HG02678 (cell line): Measurements from ENCODE around the gene MYL6B.
"Not testable (repeated sequence)": the region's sequence is repeated elsewhere in the genome, so short reads cannot be mapped to it uniquely, and the experiment has no call there.

Source experiments
- ATAC-seq: cut with Tn5 transposase; IDR thresholded peaks from one replicate; pipeline ENCODE4 v1.9.1; 2021; ENCODE audit warnings: mild to moderate bottlenecking, moderate library complexity; ENCODE audit not compliant: unreplicated experiment

Gene MYL6B

GRCh38 chr12:56152132-56152755 lies at the start of gene MYL6B:
MYL6B (plus strand) TSS chr12:56152587; CDS start chr12:56153919, 1,332 bp downstream.
- peak; percentile 89 for ATAC-seq

- ATAC-seq: no peak
Observed at GRCh38 chr12:56102683-56103065, 49.7 kb upstream of the MYL6B start.

DNA sequence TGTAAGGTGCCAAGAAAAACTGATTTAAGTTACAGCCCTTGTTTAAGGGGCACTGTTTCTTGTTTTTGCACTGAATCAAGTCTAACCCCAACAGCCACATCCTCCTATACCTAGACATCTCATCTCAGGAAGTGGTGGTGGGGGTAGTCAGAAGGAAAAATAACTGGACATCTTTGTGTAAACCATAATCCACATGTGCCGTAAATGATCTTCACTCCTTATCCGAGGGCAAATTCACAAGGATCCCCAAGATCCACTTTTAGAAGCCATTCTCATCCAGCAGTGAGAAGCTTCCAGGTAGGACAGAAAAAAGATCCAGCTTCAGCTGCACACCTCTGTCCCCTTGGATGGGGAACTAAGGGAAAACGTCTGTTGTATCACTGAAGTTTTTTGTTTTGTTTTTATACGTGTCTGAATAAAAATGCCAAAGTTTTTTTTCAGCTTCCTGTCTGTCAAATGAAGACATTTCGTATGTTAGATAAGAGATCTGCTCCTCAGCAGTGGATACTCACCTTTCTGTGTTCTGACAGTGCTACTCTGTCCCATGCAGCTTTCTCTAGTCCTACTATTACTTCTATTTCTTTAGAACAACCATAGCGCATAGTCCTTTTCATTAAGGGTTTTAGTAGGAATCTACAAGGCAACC lies 49.2 kb upstream of the MYL6B start:
- ATAC-seq: no peak

DNA sequence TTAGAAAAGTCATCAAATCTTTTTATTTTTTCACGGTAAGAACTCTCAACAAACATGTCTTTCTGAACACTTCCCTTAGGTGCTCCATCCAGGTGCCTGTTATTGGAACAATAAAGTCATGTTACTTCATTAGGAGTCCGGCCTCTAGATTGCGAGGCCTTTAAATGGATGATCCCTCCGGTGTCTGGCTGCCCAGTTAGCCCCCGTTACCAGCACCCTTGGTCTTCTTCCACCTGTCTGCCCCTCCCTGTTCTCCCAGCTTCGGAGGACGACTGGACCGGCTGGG lies 48.6 kb upstream of the MYL6B start:
- no peak for ATAC-seq

GRCh38 chr12:56104109-56104814 lies 48.1 kb upstream of the MYL6B start, which contains the start of gene PA2G4:
PA2G4 (plus strand) TSS chr12:56104559; CDS start chr12:56104738, 179 bp downstream.
- ATAC-seq: peak; percentile 92

GRCh38 chr12:56104815-56105608 lies 47.4 kb upstream of the MYL6B start:
- ATAC-seq: peak; percentile 11

- ATAC-seq: no peak
Observed at GRCh38 chr12:56105609-56105902, 46.8 kb upstream of the MYL6B start.

GRCh38 chr12:56107242-56107641 lies 45.1 kb upstream of the MYL6B start:
- ATAC-seq: no peak

DNA sequence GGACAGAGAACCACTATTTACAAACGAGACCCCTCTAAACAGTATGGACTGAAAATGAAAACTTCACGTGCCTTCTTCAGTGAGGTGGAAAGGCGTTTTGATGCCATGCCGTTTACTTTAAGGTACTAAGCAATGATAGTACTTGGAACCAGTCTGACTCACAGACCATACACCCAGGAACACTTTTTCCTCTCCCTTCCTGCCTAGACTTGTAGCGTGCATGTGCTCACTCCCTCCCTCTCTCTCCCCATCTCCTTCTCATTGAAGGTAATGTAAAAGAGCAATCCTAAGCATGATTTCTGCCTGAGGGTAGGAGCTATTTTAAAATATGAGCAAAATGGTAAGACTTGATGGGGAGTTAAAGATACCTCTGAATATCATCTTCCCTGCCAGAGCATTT lies 41.8 kb upstream of the MYL6B start:
- ATAC-seq: no peak

GRCh38 chr12:56114084-56114483 lies 38.3 kb upstream of the MYL6B start:
- ATAC-seq: no peak

GRCh38 chr12:56115329-56115728 lies 37.1 kb upstream of the MYL6B start:
- ATAC-seq: no peak

GRCh38 chr12:56116267-56117081 lies 35.9 kb upstream of the MYL6B start, which contains the start of gene RPL41:
RPL41 (plus strand) TSS chr12:56116633.
- peak; percentile 48 for ATAC-seq

- ATAC-seq: not testable (repeated sequence)
Observed at GRCh38 chr12:56117082-56117706, 35.2 kb upstream of the MYL6B start.

DNA sequence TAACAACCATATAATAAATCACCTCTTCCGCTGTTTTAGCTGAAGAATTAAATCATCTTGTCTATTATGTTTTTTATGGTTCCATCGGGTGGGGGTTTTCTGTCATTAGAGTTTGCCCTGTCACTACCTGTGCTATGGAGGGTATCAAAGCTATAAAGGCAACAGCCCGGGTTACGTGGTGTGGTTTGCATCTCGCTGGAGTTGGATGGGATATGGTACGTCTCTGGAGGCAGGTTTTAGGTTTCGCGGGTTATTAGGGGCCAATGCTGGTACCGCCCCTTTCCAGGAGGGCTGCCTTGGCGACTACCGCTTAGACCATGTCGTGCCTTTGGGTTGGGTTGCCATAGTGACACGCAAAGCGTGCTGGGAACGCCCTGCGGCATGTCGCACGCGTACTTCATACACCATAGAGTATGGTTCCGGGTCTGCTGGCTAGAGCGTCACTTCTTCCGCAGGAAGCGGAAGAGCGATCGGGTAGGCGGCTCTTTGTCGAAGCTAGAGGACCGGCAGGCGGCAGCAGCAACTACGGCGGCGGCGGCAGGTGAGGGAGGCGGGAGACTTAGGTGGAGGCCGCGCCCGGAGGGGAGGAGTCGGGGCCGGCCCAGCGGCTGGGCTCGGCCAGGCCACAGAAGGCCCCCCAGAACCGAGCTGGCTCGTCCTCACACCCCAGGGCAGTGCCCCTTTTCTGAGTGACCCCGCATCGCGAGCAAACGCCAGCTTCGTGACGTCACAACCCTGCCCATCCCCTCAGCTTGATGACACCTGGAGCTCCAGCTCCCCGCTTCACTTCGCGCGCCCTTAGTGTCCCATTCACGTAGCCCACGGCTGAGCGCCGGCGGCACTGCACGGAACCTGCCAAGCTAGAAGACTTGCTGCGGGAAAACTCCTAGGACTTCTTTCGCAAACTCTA lies 34.4 kb upstream of the MYL6B start, which contains the start of gene ZC3H10:
Gene ZC3H10 (plus strand): TSS at position 489 of the 910 bp plus-strand sequence. CDS start 2,297 bp downstream, outside the sequence.
- ATAC-seq: peak; percentile 77

DNA sequence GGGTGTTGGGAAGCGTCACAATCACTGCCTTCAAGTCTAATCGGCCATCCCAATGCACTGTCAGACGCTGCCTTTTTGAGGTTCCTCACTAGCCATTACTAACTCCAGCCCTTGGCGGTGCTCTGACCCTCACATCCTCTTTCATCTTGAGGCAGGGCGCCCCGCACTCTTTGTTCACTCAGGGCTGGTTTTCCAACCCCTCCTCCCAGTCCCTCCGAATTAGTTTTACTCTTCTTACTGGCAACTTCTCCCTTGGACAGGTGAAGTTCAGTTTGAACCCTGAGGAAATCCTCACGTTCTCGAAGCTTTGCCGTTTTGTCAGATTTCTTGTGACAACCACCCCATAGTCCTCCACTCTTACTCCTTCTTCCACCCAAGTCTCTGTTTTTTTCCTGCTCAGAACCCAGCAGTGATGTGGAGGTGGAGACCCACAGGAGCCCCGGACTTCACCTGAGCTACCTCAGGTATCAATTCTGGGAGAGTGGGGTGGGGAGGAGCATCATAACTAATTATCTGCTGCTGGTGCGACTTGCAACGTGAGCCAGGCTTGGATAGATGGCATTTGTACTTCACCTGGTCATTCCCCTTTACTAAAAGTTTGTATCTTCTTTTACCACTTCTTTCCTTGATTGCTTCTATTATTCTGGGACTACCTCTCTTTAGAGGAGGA lies 33.6 kb upstream of the MYL6B start:
- ATAC-seq: no peak

DNA sequence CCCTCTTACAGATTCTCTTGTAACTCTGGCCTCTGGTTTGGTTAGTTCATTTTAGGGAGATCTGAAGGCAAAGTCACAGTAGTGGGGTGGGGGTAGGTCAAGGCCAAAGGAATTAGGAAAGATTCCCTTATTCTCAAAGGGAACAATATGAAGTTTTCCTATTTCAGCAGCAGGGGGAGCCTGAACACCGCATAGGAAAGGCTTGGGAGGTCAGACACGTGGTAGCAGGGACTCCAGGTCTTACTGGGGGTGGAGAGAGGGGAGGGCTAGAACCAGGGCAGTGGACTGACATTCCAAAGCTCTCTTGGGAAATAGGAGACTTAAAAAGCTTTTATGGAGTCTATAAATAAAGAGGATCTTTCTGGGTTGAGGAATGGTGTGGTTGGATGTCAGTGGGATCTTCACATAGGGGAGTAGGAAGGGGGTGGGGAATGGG lies 33.0 kb upstream of the MYL6B start:
- no peak for ATAC-seq

DNA sequence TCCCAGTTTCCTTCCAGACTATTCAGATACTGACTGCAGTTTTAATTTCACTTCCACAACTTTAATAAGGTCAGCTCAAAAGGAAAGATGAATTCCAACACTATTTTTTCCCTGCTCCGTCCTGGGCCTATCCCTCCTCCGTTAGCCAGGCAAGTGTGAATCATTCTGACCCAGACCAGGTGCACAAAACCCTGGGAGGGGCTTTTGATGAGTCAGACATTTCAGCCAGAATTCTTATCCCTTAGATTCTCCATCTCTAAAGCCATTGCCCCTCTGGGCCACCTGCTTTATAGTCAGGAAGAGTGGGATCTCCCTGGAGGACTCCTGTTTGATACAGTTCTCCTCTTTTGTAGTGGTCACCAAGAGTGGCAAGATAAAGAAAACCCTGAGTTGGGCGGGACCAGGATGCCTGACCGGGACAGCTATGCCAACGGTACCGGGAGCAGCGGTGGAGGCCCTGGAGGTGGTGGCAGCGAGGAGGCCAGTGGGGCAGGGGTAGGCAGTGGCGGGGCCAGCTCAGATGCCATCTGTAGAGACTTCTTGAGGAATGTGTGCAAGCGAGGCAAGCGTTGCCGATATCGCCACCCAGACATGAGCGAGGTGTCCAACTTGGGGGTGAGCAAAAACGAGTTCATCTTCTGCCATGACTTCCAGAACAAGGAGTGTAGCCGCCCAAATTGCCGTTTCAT lies 32.1 kb upstream of the MYL6B start:
- no peak for ATAC-seq
